ENCODE measurements around the gene ATP6AP2.
"Not testable (repeated sequence)": the region's sequence is repeated elsewhere in the genome, so short reads cannot be mapped to it uniquely, and the experiment has no call there.

Gene ATP6AP2, protein sequence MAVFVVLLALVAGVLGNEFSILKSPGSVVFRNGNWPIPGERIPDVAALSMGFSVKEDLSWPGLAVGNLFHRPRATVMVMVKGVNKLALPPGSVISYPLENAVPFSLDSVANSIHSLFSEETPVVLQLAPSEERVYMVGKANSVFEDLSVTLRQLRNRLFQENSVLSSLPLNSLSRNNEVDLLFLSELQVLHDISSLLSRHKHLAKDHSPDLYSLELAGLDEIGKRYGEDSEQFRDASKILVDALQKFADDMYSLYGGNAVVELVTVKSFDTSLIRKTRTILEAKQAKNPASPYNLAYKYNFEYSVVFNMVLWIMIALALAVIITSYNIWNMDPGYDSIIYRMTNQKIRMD

DNA sequence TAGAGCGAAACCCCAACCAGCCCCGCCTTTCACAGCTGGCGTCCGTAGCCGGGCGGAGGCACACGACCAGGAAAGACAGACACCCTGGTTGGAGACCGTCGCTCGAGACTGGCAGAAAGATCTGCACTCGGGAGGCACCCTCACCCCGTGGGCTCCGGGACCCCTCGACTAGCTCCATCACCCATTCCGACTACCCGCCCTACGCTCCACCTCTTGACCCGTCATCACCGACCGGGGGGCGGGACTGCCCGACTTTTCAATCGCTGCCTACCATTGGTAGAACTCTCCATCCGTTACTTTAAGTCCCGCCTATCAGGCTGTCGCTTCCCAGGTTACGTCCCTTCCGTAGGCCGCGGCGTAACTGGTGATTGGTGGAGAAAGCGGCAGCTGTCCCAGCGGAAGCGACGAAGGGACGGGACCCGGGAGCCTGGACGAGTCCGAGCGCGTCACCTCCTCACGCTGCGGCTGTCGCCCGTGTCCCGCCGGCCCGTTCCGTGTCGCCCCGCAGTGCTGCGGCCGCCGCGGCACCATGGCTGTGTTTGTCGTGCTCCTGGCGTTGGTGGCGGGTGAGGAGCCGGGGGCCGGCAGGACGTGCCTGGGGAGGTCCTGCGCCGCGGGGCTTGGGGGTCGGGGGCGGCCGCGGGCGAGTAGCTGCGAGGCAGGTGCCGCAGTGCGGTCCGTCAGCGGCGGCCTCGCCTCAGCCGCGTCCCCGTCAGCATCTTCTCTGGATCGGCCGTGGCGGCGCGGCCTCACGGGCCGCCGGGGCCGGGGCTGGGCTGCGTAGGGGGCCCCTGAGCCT lies at the start of gene ATP6AP2:
Gene ATP6AP2 (plus strand): TSS at position 434 of the 799 bp plus-strand sequence. CDS start 96 bp downstream, at position 530.
- DNase-seq, result peak; percentile 95

DNA sequence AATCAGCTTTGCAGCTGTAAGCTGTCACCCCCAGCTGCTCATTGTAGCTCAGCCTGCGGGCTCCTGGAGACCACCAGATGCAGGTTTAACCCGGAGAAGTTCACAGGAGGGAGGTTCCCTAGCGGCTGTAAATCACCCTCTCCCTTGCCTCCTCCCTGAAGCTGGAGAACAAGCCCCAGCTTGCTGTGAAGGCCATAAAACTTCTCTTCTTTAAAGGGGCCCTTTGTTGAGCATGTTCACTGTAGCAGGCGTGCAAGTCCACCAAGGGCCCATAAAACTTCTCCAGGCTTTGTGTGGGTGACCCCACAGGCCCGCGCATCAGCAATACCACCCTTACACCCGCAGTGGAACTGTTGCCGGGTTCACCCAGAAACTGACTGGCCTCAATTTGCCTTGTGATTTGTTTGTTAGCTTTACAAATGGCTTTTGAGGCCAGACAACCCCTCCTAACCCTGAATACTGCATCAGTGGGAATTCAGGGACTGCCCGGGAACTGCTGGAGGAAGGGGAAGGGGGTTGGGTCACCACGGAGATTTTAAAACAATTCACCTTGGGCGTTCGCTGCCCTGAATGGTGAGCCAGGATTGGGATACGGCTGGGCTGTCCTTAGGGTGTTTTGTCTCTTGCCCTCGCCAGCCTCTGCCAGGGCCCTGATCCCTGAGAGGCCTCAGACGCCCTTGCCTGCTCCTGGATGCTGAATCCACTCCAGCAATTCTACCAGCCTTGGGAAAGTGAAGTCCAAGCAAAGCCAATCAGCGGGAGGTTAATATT lies 49.5 kb upstream of the ATP6AP2 start:
- no peak for DNase-seq

DNA sequence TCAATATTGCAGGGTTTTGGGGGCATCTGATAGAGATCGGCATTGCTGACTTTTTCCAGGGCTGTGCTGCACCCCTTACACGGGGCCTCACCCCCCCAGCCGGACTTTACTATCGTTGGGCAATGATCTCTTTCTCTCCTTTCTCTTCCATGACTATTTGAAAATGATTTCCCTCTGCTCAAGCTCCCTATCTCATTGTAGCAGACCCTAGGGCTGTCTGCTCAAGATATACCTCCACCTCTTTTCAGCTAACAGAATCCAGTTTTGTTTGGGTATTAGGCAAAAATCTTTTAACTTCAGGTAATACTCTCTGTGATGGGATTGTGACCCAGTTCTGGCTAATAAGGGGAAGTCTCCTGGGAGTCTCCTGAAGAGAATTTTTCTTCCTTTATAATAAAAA lies 43.5 kb upstream of the ATP6AP2 start:
- no peak for DNase-seq

DNA sequence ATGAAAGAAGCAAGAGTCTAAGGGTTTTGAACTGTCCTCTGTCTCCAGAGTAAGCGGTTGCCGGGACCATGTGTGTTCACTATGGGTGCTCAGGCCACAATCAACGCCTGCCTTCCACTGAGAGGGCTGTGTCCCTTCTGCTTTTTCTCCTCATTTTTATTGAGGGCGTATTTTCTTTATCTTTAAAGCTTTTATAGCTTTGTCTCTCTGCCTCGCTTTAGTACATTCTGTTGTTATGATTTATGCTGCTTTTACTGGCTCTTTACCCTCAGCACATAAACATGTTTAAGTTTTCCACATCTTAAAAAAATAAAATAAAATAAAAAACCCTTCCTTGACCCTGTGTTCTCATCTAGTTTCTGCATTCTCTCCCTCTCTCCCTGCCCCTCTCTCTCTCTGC lies 42.4 kb upstream of the ATP6AP2 start:
- no peak for DNase-seq

DNA sequence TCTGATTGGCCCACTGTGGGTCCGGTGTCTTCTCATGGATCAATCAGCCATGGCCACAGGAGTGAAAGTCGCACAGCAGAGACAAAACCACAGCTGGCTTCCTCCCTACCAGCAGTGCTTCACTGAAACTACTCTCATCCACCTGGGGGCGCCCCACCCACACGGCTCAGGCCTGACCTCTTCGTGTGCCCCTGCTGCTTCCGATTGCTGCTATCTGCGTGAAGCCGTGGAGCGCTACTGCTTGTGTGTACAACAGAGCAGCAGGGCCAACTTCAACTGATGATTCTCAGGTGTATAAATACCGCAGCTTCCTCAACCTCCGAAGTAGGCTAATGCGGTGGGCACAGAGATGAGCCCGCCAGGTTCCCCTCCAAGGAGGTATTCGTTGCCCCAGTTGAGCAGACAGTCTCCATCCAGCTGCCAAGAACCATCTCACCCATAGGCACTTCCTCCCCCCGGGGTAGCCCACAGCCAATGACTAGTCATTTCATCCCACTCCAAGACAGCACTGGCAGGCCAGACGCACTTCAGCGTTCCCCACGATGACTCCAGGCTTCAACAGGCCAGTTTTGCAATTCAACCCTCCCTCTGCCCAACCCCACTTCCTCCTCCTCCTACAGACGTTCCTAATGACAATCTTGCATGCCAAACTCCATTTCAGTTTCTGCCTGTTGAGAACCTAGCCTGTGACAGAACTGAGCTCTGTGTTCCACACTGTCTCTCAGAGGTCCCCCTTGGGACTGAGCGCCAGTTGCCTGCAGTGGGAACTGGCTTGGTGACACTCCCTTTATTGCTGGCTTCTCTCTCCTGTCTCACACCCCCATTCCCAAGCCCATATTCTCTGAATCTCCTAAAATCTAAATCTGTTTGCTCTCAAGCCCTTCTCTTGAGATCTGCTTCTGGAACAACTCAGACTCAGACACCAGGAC lies 41.3 kb upstream of the ATP6AP2 start:
- DNase-seq, result peak; percentile 88

DNA sequence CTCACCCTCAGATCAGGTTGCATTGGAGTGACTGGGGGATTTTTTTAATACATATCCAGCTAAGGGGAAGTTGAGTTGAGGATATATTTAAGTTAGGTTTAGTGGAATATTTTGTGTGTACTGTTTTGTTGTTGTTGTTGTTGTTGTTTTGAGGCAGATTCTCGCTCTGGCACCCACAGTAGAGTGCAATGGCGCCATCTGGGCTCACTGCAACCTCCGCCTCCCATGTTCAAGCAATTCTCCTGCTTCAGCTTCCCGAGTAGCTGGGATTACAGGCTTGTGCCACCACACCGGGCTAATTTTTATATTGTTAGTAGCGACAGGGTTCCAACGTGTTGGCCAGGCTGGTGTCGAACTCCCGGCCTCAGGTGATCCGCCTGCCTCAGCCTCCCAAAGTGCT lies 38.6 kb upstream of the ATP6AP2 start:
- DNase-seq, result no peak

DNA sequence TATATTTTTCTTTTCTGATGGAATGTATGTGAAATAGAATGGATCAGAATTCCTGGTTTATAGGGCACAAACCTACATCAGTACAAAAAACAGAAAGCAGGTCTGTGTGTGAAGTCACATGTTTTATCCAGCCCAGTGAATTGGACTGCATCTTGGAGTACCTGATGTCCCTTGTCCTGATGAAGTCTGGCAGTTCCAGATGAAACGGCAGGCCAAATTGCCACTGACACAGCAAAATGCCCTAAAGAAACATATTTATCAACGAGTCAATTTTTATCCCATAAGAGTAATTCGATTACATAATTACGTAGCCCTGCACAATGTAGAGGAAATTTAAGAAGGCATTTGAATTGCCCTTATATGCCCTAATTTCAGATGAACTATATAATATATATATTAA lies 37.8 kb upstream of the ATP6AP2 start:
- DNase-seq, result no peak

DNA sequence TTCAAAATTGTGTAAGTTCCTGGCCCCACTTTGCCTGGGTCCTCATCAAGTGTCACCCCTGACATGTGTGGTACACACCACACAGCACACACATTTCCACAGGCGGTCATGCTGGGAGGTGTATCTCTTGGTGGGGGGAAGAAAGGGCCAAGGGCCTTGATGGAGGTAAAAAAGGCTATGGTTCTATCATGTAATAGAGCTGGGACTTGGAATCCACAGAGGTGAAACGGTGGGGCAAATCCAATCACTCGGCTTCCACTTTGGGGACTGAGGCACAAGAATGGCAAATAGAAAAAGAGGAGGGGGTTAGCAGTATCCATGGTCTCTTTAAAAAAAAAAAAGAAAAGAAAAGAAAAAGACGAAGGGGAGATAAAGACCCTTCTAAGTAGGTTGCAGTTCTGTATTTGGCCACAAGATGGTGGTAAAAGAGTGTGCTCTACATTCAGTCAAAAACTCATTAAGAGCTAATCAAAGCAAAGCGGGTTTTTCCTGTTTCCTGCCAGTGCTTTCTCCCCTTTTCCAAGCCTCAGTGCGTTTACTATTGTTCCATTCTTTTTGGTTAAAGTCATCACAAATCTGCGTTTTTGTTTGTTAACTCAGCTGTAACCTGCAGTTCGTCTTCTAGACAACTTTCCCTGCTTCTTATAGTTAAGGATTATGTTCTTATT lies 37.0 kb upstream of the ATP6AP2 start:
- peak; percentile 41 for DNase-seq

DNA sequence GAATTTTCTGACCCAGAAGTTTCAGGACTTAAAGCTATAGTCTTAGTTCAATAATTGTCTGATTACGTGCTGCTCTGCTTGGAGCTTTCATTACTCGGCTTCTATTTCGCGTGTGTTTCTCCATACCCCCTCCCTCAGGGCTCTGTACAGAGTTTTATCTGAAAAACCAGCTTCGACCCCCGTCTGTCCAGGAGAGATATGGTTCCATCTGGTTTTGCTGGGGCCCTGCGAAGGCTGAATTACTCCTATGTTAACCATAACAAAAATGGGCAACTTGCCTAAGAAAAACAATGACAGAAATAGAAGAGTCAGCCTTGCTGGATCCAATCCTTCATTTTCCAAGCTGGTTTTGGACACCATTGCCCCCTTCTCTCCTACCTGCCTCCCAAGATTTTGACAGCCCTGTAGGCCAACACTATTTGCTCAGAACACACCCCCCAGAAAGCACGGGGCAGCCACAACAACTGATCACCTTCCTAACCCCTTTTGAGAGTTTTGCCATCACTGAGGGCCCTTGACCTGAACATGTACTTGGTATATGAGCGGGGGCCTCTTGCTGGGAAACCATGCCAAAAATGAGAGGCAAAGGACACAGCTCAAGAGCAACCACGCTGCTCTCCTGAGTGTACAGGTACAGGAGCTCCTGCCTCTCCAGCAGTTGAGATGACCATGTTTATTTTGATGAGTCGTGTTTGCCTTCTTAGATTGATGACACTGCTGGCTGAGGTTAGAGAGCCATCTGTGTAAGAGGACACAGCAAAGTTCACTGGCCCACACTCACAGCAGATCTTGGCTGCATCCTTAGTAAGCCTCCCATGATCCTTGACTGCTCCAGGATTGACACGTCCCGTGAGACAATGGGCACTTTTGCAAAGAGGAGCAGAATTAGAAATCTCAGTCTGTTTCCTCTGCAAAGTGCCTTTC lies 36.2 kb upstream of the ATP6AP2 start:
- DNase-seq, result peak; percentile 36

DNA sequence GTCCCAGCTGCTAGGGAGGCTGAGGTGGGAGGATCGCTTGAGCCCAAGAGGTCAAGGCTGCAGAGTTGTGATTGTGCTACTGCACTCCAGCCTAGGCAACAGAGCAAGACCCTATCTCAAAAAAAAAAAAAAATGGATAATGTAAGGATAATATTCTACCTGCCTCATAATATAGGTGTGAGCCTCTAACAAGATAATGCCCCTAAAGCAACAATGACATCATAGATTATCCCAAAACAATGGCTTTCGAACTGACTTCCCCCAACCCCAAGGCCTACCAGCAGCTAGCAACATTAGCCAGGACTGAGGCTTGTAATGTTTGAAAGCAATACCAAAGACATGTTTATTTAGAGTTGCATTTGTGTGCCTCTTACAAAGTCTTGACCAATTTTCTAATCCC lies 33.9 kb upstream of the ATP6AP2 start:
- no peak for DNase-seq

DNA sequence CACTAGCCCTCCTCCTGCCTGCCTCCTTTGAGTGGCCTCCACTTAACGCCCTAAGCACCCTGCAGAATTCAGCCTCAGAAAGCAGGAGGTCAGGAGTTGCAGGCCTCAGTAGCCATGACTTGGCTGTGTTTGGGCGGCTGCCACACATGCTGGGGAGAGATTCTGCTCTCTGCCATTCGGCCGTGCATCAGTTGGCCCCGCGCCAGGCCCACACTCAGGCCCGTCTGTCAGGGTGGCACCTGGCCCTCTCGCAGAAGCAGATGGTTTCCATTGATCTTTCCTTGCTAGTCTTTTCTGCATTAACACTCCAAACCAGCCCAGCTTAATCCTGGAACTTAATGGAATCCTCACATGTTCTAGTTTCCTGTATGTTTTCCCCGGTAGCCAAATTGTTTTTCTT lies 30.7 kb upstream of the ATP6AP2 start:
- DNase-seq, result no peak

DNA sequence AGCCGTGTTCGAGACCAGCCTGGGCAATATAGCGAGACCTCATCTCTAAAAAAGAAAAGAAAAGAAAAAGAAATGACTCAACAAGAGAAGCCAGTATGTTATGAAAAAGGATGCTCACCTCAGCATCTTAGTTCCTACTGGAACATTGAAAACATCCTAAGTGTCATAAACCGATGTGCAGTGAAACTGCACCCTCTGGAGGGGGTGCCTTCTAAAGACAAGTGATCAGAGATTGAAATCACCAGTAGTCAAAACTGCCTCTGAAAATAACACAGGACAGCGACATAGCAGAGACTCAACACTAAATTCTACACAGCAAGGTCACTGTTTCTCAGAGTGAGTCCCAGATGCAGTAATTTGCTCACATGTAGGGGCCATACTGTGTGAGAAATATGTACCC lies 28.0 kb upstream of the ATP6AP2 start:
- DNase-seq, result no peak

DNA sequence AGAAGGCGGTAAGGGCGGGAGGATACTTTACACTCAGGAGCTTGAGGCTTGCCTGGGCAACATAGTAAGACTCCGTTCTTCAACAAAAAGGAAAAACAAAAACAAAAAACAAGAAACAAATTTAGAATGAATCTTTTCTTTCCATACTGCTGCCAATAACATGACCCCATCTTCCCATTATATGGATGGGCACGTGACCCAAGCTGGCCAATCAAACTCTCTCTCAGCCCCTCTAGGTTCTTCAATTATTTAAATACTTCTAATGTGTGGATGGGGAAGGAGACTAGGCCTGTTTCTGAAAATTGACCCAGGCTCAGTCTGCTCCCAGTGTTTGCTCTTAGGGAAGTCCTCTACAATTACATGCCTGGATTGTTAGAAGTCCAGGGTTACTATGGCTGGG lies 22.2 kb upstream of the ATP6AP2 start:
- DNase-seq, result no peak

DNA sequence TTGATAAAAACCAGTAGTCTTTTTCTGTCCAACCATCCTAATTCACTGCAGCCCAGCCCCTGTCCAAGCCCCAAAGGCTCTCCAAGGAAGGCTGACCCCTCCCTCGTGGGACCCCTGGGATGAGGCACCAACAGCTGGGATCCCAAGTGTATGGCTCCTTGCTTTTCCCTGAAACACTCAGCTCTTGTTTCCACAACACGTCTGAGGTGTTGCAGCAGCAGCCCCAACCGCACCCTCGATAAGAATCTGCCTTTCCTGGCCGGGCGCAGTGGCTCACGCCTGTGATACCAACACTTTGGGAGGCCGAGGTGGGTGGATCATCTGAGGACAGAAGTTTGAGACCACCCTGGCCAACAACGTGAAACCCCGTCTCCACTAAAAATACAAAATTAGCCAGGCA lies 17.0 kb upstream of the ATP6AP2 start:
- DNase-seq, result no peak

DNA sequence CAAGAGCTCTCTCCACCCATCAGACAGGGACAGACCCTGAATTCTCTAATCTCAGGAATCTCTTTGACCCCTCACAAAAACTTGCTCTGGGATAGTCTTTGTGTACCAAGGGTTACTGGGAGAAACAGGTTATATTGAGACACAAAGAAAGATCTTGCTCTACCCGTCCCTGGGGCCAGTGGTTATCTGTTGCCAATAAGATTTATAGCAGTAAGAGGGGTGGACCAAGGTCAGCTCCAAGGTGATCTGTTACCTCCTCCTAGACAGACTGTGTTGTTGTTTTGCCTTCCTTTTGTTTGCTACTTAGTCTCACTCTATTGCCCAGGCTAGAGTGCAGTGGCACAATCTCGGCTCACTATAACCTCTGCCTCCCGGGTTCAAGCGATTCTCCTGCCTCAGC lies 16.3 kb upstream of the ATP6AP2 start:
- DNase-seq, result no peak

DNA sequence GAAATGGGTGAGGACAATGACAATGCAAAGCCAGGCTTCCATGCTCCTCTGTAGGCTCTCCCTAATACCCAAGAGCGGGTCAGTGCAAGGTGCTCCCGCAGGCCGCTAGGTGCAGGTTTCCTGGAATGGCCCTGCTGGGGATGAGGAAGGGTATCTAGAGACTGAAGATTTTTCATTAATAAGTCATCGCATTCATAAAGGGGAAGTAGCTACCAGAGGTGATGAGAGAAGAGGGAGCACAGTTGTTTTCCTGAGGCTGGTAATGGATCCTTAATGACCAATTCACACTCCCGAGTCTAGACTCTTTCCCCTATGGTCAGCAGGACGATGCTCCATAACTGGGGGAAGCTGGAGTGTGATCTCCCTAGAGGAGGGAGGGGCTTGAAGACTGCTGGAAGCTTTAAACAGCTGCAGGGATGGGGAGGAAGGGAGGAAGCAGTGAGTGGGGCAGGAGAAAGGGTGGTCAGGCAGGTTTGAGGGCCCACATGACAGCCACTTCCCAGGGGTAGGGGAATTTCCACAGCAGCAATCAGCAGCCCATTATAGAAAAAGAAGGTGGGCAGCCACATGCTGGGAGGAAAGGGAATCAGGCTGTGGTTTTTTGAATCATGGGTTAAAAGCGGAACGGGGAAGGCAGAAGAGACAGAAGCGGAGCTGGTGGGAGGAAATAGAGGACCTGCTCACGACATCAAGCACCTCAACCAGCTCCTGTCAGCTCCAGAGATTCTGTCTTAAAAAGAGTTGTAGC lies 10.2 kb upstream of the ATP6AP2 start:
- peak; percentile 70 for DNase-seq

DNA sequence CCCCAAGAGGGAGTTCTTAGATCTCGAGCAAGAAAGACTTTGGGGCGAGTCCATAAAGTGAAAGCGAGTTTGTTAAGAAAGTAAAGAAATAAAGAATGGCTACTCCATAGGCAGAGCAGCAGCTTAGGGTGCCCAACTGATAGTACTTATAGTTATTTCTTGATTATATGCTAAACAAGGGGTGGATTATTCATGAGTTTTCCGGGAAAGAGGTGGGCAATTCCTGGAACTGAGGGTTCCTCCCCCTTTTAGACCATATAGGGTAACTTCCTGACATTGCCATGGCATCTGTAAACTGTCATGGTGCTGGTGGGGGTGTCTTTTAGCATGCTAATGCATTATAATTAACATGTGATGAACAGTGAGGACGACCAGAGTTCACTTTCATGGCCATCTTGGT lies 9.6 kb upstream of the ATP6AP2 start:
- DNase-seq, result not testable (repeated sequence)

DNA sequence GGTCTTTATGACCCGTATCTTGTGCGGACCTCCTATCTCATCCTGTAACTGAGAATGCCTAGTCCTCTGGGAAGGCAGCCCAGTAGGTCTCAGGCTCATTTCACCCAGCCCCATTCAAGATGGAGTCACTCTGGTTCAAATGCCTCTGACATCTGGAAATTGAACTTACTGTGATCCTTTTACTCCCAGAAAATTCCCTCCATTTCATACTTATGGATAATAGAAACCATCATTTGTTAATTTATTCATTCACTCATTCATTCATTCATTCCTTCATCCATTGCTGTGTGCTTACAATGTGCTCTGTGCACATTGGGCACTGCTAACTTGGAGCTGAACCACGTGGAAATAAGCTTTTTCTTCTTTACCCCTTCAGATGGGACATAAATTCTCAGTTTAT lies 9.2 kb upstream of the ATP6AP2 start:
- DNase-seq, result no peak

DNA sequence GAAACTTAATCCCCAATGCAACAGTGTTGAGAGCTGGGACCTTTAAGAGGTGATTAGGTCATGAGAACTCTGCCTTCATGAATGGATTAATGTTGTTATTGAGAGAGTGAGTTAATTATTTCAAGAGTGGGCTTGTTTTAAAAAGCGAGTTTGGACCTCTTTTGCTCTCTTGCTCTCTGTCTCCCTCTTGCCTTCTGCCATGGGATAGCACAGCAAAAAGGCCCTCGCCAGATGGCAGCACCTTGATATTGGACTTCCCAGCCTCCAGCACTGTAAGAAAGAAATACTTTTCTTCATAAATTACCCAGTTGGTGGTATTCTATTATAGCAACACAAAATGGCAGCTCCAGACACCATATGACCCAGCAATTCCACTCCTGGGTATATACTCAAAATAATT lies 7.0 kb upstream of the ATP6AP2 start:
- DNase-seq, result no peak

DNA sequence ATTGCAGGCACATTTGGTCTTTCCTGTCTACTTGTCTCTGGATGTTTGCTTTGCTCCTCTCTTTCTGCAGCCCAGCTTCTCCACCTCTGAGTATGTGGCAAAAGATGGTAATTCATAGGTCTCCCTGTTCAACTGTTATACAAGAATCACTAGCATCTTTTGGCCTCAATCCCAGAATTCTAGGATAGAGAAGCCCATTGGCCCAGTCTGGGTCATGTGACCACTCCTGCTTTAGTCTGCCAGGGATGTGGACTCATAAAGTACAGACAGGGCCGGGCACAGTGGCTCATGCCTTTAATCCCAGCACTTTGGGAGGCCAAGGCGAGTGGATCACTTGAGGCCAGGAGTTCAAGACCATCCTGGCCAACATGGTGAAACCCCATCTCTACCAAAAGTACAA lies 5.4 kb upstream of the ATP6AP2 start:
- DNase-seq, result not testable (repeated sequence)

All from suppressor macrophage treated with lipopolysaccharide for 4 hours (primary cell).